GM04504 (cell line): ENCODE results near the gene CPT2.
A peak's percentile ranks its signal among the peaks of the same experiment; 100 is the strongest.

Experiments used
- DNase-seq: peaks from one replicate; pipeline ENCODE4 v3.0.0-alpha.2; 2012; ENCODE audit warnings: low read depth

Gene CPT2

GRCh38 chr1:53219711-53220110 is 23.1 kb downstream of the CPT2 start:
- no peak for DNase-seq

DNA sequence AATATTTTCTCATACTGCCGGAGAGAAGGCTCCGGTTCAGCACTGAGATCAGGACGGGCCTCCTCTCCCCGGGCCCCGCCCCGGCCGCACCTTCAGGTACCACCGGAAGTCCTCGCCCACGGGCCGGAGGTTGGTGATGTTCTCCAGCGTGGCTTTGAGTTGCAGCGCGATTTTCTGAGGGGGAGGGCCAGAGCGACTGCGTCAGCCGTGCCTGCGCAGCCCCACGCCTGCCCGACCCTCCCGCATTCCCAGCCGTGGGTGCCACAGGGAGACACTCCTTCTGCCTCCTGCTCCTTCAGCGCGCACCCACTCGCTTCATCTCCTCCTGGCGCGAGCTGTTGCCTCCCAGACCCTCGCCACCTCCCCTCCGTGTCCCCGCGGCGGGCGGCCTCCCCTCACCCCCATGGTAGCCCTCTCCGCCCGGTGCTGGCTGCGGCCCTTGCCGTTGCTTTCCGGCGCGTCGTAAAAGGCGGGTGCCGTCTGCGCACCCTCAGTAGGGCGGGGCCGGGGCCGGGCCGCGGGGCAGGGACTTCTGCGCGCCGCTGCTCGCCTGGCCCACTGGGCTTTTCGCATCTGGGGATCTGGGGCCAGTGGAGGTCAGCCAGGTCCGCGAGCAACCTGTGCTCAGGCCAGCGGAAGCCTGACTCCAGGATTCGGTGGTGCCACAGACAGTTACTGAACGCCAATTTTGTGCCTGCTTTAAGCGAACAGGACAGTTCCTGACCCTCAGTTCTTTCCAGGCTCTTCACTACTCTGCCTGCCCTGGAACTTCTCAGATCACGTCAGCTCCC is 23.7 kb downstream of the CPT2 start, which contains the start of gene CZIB:
TSS of gene CZIB (minus strand) at position 464 of the 791 bp plus-strand sequence. CDS start at position 405, 59 bp downstream.
- DNase-seq, result peak; percentile 80

- DNase-seq, result no peak
Observed at GRCh38 chr1:53220962-53221286, 24.3 kb downstream of the CPT2 start.

- DNase-seq, result no peak
Observed at GRCh38 chr1:53237638-53238037, 41.0 kb downstream of the CPT2 start.

DNA sequence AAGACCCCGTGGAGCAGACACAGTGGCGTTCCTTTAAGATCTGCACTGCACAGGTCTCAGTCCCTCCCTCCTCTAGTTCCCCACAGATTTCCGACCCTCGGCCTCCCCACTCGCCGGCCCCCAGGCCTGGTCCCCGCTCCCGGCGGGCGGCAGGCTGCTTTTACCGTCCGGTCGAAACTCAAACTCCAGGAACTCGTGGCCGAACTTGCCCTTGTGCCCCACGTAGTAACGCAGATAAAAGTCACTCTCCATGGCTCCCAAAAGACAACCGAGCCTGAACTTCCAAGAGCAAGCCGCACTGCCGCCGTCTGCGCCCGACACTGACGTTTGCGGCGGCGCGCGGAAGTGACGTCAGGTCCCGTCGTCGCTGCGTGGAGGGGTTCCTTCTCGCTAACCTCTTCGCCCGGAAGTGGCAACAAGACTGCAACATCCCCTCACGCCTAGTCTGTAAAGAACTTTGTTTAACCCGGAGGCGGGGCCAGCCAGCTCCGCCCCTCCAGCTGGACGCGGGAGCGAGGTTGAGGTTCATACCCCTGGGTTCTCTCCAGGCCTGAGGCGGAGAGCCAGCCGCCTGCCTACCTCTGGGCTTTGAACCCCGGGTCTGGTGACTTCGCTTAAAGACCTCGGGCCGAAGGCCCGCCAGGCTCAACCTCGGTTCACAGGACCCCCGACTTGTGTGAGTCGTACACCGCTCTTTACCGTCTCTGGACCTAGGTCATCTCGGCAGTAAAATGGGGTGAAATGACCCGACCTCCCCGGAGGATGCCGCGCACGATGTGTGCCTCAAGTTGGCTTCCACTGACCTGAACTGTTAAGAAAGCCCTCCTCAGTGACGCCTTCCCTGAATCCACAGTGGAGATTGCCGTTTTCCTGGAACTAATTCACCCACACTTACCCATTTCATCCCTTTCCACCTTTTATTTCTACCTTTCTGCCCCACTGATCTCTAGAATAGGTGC is 41.9 kb downstream of the CPT2 start, which contains the start of gene MAGOH:
TSS of gene MAGOH (minus strand) at position 322 of the 959 bp plus-strand sequence. CDS start at position 252, 70 bp downstream.
- DNase-seq, result peak; percentile 90

GRCh38 chr1:53241828-53242227 is 45.2 kb downstream of the CPT2 start:
- DNase-seq, result no peak

GRCh38 chr1:53242381-53242780 is 45.8 kb downstream of the CPT2 start:
- DNase-seq, result no peak

GRCh38 chr1:53244141-53244540 is 47.5 kb downstream of the CPT2 start:
- no peak for DNase-seq

GRCh38 chr1:53246261-53247134 is 49.9 kb downstream of the CPT2 start:
- DNase-seq, result peak; percentile 64

GRCh38 chr1:53249706-53250105 is 53.1 kb downstream of the CPT2 start:
- DNase-seq, result no peak

DNA sequence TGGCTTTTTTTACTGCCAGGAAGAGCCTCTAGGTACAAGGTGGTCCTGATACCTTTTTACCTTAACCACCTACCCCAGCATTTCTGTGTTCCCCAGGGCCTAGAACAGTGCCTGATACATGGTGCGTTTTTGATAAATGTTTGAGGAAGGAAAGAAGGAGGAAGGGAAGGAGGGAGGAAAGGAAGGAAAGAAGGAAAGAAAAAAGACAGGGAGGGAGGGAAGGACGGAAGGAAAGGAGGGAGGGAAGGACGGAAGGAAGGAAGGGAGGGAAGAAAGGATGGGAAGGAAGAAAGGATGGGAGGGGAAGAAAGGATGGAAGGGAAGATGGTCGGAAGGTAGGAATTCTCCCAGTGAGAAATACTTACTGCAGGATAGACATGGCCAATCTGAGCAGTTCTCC is 53.7 kb downstream of the CPT2 start:
- no peak for DNase-seq

DNA sequence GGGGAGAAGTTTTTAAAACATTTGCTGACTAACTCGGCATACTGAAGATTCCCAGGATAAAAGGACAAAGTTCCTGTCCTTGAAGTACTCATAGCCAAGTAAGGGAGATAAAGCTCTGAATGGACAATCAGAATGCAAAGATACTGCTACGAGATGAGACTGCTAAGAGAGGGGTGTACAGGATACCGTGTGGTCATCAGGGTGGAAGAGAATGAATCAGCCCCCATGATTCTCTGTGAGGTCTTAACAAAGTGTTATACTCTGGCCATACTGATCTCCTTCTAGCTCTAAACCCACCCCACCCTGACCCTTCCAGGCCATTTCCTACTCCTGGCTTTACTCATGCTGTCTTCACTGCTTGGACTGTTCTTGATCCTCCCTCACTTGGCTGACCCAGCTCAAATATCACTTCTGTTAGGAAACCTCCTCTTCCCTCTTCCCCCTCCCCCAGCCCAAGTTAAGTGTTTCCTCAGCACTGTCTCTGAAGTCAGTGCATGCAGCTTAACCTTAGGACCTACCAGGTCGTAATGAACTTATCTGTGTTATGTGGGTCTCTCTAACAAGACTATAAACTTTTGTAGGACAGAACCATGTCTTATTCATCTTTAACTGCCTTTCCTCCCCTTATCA is 57.5 kb downstream of the CPT2 start:
- no peak for DNase-seq

DNA sequence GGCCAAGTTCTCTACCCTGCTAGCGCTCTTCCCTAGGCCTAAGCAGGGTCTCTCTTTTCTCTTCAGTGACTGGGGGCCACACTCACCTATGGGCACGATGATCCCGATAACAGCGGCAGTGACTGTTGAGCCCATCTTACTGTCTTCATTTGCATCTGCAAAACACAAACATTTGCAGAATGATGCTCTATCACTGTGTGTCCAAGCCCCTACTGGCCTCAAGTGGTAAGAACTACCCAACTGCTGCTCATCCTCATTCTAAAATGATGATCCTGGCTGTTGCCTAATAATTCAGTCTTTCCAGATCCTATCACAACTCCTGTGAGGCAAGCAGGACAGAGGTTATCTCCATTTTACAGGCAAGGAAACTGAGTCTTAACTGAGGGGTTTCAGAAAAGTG is 58.4 kb downstream of the CPT2 start:
- DNase-seq, result no peak

- no peak for DNase-seq
Observed at GRCh38 chr1:53256511-53257453, 60.2 kb downstream of the CPT2 start.

DNA sequence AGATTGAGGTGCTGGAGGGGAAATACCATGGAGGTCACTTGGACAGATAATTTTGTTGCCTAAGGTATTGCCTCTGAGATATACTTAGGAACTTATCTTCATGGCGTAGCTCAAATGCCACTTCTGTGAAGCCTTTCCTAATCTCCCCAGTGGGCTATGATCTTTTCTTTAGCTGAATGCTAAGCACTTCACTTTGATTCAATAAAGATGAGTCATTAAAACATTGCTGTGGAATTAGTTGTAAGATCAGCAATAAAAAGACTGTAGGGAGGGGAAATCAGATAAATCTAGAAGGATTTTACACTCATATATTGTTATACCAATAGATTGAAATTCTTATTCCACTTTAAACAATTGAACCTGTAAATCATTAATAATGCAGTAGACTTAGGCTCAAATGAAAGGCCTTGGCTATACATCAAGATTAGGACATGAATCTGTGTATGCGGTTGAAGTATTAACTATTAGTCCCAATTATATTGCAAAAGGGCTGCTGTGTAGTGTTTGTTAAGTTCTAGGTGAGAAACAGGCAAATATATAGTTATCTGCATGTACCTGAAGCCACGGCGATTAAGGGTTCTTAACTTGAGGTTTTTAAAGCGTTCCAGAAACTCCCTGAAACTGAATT is 60.9 kb downstream of the CPT2 start:
- no peak for DNase-seq

DNA sequence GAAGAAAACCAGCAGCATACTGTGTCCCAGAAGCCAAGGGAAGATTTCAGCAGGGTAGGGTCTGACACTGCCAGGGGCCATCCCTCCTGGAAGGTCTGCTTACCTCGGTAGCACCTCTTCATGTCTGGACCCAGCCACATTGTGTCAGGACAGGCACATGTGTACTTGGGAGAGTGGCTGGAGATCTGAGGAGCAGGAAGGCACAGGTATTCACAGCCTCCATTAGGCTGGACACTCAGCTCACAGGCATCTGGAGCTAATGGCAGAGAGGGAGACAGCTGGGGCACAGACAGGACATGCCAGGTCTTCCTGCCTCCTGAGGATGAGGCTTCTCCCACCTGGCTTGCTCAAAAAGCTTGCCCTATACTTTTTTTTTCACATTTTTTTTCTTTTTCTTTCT is 61.6 kb downstream of the CPT2 start:
- DNase-seq, result no peak

GRCh38 chr1:53259932-53260331 is 63.3 kb downstream of the CPT2 start:
- DNase-seq, result no peak

DNA sequence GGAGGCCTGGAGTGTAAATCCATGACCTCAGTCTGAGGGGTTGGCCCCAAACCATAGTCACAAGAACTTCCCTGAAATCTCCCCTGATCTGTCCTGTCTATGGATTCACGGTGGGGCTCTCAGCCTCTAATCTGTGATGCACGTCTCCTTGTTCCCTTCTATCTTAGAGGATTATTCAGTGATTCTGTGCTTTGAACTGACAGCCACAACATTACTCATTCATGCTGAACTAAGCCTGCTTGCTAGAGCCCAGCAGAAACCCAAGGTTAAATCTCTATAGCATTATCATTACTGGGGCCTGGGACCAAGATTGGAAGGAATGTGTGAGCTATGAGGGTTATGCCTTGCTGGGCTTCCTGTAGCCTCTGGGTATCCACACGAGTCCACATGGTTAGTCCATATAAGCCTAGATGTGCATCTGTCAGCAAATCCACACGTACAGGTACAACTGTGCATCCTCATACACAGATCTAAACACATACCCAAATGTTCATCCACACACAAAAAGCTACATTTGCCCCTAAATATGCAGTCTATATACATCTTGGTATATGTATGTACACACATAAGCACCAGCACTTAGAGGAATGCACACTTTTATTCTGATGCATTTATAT is 64.1 kb downstream of the CPT2 start:
- DNase-seq, result no peak

GRCh38 chr1:53262000-53262399 is 65.4 kb downstream of the CPT2 start:
- no peak for DNase-seq
